Ascending aorta (tissue), 2 donors: Measurements from ENCODE around the gene TMEM247. TPM values are rescaled to one million over a fixed set of nuclear protein-coding genes. Genes with fewer than 3 reads are reported as not detected.

Source experiments
- DNase-seq, 2 donors: peaks; one replicate each; pipeline ENCODE4 v3.0.0-alpha.2; 2019; ENCODE audit warnings: low spot score in 2 of 2
- H3K27ac ChIP-seq, 2 donors: fragments of 200-600 bp; sonication (generic); one replicate each; pipeline ENCODE4 v1.5.1; 2016 to 2017; ENCODE audit warnings: mild to moderate bottlenecking in 1 of 2
- H3K27me3 ChIP-seq: fragments of 200-600 bp; sonication (generic); one replicate; pipeline ENCODE4 v1.5.1; 2017
- H3K36me3 ChIP-seq, 2 donors: fragments of 200-600 bp; sonication (generic); one replicate each; pipeline ENCODE4 v1.5.1; 2016
- H3K4me1 ChIP-seq, 2 donors: fragments of 200-600 bp; sonication (generic); one replicate each; pipeline ENCODE4 v1.5.1; 2016 to 2017; ENCODE audit warnings: mild to moderate bottlenecking in 1 of 2
- H3K4me3 ChIP-seq, 2 donors: fragments of 200-600 bp; sonication (generic); one replicate each; pipeline ENCODE4 v1.5.1; 2016 to 2017; ENCODE audit warnings: mild to moderate bottlenecking in 1 of 2
- H3K9me3 ChIP-seq, 2 donors: fragments of 200-600 bp; sonication (generic); one replicate each; pipeline ENCODE4 v1.5.1; 2016
- intact Hi-C: fragments of 100-400 bp; cut with DNase I; formaldehyde crosslinking; loops from one replicate; pipeline ENCODE4 v1.15.1; 2023
- total RNA-seq: library from RNA; depleted of rRNA; stranded (reverse); fragments of >200 nt; gene quantifications from one replicate; pipeline ENCODE4 v1.1.0, GENCODE V29; 2016
- TF ChIP-seq, protein P1 (sequence below), 3 experiments: fragments of 200-600 bp in 2 of 3; fragments of 450-650 bp in 1 of 3; sonication (generic) in 2 of 3; IDR thresholded peaks; one replicate each; pipeline ENCODE4 v1.5.1; 2016 to 2019; ENCODE audit warnings: antibody characterized with exemption in 3 of 3, mild to moderate bottlenecking in 1 of 3, moderate library complexity in 1 of 3

The TMEM247 gene
- total RNA-seq, 1 donor from 2014 or later = not detected

DNA sequence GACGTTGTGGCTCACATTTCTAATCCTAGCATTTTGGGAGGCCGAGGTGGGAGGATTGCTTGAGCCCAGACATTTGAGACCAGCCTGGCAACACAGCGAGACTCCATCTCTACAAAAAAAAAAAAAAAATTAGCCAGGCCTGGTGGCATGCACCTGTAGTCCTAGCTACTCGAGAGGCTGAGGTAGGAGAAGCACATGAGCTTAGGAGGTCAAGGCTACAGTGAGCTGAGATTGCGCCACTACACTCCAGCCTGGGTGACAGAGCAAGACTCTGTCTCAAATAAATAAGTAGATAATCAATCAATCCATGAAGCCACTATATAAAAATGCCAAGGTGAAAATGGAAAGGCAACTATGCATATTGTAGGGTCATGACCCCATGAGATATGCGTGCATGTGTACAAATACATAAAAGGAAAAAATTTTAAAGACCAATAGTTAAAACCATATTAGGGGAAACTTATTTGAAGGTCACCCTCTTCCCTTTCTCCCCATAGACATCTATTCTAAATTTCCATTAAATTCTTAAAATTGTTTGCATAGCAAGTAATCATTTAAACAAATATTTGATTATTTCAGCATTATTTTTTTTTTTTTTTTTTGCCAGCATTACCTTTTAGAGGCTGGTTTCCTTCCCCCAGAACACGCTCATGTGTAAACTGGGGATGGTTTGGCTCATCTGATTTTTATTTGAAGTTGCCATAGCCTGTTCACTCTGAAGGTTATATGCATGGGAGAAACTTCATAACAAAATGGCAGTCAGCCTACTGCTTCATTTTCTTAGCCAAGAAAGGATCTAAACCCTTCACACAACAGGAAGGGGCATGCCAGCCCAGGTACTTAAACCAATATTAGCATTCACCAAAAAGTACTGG, 37.3 kb upstream of the TMEM247 start:
- H3K27ac ChIP-seq = no peak overlapping the region
- H3K36me3 ChIP-seq = no peaks in the 10 kb centered on the region
- TF ChIP-seq, protein P1, sequence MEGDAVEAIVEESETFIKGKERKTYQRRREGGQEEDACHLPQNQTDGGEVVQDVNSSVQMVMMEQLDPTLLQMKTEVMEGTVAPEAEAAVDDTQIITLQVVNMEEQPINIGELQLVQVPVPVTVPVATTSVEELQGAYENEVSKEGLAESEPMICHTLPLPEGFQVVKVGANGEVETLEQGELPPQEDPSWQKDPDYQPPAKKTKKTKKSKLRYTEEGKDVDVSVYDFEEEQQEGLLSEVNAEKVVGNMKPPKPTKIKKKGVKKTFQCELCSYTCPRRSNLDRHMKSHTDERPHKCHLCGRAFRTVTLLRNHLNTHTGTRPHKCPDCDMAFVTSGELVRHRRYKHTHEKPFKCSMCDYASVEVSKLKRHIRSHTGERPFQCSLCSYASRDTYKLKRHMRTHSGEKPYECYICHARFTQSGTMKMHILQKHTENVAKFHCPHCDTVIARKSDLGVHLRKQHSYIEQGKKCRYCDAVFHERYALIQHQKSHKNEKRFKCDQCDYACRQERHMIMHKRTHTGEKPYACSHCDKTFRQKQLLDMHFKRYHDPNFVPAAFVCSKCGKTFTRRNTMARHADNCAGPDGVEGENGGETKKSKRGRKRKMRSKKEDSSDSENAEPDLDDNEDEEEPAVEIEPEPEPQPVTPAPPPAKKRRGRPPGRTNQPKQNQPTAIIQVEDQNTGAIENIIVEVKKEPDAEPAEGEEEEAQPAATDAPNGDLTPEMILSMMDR (IDR thresholded peaks at IDR 0.05) = no peak
- H3K4me1 ChIP-seq = no peaks in the 10 kb centered on the region
- H3K4me3 ChIP-seq = no peak overlapping the region
- no peaks in the 10 kb centered on the region for H3K9me3 ChIP-seq
- intact Hi-C loops = no loop called here
- H3K27me3 ChIP-seq = no peaks in the 10 kb centered on the region
- no peak for DNase-seq

DNA sequence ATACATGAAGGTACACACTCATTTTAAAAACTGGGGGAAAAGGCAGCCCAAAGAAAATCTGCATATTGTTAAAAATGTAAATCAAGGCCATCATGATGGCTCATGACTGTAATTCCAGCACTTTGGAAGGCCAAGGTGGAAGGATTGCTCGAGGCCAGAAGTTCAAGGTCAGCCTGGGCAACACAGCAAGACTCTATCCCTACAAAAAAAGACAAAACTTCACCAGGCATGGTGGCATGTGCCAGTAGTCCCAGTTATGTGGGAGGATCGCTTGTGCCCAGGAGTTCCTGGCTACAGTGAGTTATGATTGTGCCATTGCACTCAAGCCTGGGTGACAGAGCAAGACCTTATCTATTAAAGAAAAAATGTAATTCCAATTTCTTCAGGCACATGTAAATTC, 34.6 kb upstream of the TMEM247 start:
- no peak for DNase-seq
- H3K9me3 ChIP-seq = no peaks in the 10 kb centered on the region
- TF ChIP-seq, protein P1 (IDR thresholded peaks at IDR 0.05) = no peak
- no peaks in the 10 kb centered on the region for H3K27me3 ChIP-seq
- intact Hi-C loops = no loop called here
- H3K27ac ChIP-seq = no peak overlapping the region
- no peaks in the 10 kb centered on the region for H3K4me1 ChIP-seq
- no peaks in the 10 kb centered on the region for H3K36me3 ChIP-seq
- H3K4me3 ChIP-seq = no peak overlapping the region

DNA sequence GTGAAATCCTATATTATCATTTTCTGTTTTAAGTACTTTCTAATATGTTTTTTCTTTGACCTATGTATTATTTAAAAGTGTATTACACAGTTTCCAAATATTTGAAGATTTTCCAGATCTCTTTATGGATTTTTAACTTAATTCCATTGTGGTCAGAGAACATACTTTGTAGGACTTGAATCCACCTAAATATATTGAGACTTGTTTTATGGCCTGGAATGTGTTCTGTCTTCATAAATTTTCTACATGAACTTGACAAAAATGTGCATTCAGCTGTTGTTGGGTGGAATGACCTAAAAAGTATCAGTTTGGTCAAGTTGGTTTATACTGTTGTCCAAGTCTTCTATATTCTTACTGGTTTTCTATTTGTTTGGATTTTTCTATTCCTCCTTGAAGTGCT, 33.8 kb upstream of the TMEM247 start:
- H3K27ac ChIP-seq = no peak overlapping the region
- H3K9me3 ChIP-seq = no peaks in the 10 kb centered on the region
- intact Hi-C loops = no loop called here
- TF ChIP-seq, protein P1 (IDR thresholded peaks at IDR 0.05) = no peak
- H3K36me3 ChIP-seq = no peaks in the 10 kb centered on the region
- H3K4me1 ChIP-seq = no peaks in the 10 kb centered on the region
- DNase-seq = no peak
- H3K4me3 ChIP-seq = no peak overlapping the region
- H3K27me3 ChIP-seq = no peaks in the 10 kb centered on the region

DNA sequence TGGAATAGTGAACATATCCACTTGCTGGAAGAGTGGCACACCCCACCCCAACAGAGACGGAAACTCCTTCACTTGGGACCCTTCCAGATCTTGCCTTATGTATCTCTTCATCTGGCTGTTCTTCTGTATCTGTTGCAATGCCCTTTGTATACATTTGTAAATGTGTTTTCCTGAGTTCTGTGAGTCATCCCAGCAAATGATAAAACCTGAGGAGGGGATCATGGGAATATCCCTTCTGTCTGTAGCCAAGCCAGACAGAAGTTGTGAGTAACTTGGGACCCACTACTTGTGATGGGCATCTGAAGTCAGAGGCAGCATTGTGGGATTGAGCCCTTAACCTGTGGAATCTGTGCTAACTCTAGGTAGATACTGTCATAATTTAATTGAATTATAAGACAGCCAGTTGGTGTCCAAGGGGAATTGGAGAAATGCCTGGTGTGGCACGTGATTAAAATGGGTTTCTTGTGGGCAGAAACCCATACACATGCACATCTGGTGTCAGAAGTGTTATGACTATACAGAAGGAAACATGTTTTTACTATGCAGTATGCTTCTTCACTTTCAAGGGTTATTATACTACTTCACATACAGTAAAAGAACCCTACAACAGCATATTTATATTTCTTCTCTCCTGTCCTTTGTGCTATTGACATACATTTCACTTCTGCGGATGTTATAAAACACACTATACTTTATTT, 32.3 kb upstream of the TMEM247 start:
- intact Hi-C loops = no loop called here
- Histone ChIP-seq H3K9me3 (no peaks in the 10 kb centered on the region), H3K4me3 (no peak overlapping the region), H3K27ac (no peak overlapping the region), H3K4me1 (peaks cover 0 to 5% of the 10 kb centered on the region in 2 donors), H3K27me3 (no peaks in the 10 kb centered on the region), H3K36me3 (no peaks in the 10 kb centered on the region)
- TF ChIP-seq, protein P1 (IDR thresholded peaks at IDR 0.05) = no peak
- no peak for DNase-seq

DNA sequence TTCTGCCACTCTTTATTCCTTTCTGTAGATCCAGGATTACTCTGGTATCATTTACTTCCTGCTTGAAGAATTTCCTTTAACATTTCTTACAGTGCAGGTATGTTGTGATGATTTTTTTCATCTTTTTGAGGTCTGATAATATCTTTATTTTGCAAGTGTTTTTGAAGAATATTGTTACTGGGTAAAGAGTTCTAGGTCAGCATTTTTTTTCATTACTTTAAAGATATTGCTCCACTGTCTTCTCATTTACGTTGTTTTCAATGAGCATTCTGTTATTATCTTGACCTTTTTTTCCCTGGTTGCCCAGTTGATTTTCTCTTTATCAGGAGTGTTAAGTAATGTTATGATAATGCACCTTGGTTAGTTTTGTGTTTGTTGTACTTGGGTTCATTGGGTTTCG, 31.7 kb upstream of the TMEM247 start:
- Histone ChIP-seq H3K4me3 (no peak overlapping the region), H3K4me1 (peaks cover 0 to 5% of the 10 kb centered on the region in 2 donors), H3K27me3 (no peaks in the 10 kb centered on the region), H3K36me3 (no peaks in the 10 kb centered on the region), H3K9me3 (no peaks in the 10 kb centered on the region), H3K27ac (no peak overlapping the region)
- intact Hi-C loops = no loop called here
- TF ChIP-seq, protein P1 (IDR thresholded peaks at IDR 0.05) = no peak
- DNase-seq = no peak
